HG02623 (cell line): ENCODE results near the gene SMARCE1.
A peak's percentile ranks its signal among the peaks of the same experiment; 100 is the strongest.

Experiments used
- ATAC-seq: cut with Tn5 transposase; IDR thresholded peaks from one replicate; pipeline ENCODE4 v1.9.1; 2021; ENCODE audit warnings: moderate library complexity; ENCODE audit not compliant: unreplicated experiment

Gene SMARCE1

DNA sequence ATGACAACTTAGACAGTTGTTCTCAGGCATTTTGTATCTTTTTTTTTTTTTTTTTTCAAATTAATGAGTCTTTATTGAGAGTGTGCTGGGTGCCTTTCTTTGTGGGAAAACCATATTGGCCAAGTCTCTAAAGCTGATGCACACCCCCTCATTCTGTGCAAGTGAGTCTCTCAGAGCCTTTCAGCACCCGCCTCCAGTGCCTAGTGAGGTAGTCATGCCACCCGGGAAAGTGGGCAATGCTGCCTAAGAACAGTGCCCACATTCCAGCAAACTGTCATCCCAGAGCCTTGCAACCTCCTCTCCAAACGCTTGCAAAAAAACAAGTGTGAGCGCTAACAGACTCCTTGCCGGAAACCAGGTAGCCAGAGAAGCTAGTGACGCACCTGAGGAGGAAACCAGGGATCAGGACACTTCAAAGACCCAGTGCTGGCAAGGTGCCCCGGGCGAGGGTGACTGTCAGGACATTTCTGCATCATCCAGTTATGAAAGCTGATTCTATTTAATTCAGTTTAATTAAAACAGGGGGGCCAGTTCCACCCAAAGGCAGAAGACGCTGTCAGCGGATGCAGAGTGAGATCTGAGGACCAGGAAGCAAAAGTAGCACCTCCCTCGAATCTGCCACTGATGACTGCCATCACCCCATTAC, 34.9 kb downstream of the SMARCE1 start:
- ATAC-seq, result no peak

DNA sequence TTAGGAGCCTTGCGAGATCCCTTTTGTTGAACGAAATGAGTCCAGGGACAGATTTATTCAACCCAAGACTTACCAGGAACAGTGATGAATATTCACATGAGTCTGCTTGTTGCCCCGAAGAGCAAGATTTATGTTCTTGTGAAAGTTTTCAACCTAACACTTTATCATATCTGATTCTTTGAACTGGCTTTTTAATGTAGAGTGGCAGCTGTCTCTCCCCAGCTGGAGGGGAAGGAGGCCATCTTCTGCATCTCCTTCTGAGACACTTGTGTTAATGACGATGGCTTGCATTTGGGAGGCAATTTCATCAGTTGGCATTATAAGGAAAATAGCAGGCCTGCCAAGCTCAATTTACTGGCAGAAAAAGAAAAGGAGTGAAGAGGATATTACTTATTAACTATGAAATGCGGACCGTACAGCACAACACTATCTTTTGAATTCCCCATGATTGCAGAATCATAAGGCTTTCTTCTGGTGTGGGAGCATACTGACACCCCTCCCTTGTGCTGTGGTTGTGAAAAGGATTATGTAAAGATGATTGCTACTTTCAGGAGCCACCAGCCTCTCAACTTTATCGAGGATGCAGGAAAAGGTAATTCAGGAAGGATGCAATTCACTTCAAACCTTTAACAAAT, 35.7 kb downstream of the SMARCE1 start:
- ATAC-seq, result no peak

DNA sequence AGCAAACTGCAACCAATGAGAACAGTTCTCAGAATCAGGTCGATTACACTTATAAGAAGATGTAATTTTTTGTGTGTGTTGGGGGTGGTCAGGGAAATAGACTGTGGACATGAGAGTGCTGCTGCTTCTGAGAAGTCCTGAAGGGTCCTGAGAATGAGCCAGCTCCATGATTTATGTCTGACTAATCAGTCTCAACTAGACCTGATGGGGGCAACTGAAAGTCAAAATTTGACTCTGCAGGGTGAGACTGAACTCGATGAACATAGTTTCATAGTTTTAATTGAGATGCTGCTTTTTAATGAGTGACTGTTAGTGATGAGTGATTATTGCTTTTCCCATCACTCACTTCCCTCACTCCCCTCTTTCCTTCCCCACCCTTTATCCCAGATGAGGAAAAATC, 37.3 kb downstream of the SMARCE1 start:
- no peak for ATAC-seq

DNA sequence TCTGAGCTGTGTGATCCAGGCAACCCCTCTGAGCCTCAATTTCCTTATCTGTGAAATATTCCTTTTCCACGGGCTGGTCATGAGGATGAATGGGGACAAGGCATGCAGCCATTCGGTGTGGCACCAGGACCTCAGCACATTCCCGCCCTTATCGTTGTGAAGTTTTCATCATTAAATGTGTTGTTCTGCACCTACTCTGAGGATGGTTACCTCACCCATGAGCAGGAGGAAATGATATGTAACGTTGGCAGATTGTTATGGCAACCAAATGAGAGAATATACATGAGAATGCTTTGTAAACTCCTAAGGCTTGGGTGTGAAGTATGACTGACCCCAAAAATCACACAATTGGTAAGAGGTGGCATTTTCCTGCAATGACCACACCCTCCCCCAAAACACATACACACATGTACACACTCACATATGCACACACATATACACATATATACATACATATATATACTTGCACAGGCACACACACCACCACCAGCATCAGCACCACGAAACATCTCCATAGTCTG, 39.5 kb downstream of the SMARCE1 start:
- ATAC-seq, result no peak

DNA sequence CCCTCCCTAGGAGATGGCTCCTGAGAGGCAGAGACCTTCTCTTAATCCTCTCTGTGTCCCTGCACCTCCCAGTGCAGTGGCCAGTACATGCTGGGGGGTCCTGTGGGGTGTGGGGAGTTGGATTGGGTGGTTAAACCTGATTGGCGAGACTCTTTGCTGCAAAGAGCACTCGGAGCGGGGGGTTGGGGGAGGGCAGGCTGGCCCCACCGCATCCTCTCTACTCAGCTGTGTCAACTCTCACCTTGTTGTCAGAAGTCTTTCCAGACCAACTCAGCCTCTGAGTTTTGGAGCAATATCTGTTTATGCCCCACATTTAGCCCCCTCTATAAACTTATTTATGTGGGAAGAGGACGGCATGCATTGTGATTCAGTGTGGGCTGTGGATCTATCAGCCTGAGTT, 40.0 kb downstream of the SMARCE1 start:
- no peak for ATAC-seq

DNA sequence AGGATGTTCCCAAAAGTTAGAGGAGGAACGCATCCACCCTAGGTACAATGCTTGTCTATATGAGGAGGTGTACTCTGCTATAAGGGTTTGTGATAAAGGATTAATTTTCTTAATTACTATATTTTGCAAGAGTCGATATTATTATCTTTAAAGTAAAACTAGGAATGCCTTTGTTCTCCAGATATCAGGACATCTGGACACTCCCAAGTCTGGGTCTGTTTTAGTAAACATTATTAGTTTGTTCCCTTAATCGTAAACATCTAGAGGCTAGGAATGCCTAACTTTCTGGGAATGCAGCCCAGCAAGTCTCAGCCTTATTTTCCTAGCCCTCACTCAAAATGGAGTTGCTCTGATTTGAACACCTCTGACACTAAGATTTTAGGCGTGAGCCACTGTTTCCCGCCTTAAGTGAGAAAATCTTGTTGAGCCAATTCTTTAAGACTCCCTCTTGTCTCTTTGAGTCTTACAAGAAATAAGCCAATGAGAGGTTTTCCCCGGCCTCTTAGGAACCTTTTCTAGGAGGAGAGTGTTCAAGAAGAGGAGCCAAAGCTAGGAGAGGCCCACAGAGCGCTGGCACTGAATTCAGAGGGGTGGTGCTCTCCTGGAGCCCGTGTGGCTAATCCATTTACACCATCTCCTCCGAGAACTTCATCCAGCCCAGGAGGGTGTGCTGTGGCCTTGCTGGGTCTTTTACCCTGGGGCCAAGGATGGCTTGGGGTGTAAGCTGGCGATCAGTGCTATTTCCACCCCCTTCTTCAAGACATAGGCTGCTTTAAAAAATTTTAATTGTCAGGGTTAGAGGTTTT, 40.9 kb downstream of the SMARCE1 start:
- no peak for ATAC-seq

DNA sequence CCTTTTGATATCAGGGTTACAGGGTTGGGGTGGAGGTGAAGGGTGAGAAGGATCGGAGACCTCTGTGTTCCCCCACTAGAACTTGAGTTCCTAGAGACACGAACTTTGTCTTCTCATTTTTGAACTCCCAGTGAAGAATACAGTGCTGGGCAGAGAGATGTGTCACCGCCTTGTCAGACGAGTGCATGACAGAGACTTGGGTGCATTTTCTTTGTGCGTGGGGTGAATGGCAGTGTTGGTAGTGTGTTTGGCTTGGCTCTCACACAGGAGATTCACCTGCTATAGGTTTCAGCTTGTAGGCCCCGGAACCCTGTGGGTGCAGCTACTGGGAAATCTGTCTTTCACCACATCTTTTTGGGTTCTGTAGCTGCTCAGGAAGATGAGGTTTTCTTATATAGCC, 42.3 kb downstream of the SMARCE1 start:
- ATAC-seq, result no peak

DNA sequence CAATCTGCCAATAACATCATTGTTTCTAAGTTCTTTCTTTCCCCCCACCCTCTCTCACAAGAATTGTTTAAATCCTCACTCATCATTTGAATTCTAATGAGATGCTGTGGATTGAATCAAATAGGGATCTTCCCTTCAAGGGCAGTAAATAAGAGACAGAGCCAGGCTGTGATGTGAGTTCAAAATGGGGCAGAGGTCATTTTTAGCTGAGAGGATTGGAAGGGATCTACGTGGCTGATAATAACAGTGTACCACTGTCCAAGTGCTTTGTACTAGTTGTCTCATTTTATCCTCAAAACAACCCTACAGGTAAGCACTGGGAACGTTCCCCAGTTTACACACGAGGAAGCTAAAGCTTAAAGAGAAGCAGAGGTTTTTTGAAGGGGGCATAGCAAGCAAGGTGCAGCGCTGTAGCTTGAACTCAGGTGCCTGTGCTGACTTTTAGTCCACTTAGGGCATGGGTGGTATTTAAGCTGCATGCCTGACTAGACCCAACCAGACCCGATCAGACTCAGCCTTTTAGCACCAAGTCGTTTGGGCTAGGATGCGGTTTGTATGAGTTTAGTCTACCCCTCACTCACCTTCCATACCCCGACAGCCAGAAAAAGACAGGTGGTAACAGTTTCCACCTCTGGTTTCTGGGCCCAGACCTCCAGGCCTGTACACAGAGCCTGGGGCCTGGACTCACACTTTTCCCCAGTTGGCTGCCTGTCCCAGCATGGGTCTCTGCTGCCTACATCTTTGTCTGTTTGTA, 43.1 kb downstream of the SMARCE1 start:
- ATAC-seq, result no peak

DNA sequence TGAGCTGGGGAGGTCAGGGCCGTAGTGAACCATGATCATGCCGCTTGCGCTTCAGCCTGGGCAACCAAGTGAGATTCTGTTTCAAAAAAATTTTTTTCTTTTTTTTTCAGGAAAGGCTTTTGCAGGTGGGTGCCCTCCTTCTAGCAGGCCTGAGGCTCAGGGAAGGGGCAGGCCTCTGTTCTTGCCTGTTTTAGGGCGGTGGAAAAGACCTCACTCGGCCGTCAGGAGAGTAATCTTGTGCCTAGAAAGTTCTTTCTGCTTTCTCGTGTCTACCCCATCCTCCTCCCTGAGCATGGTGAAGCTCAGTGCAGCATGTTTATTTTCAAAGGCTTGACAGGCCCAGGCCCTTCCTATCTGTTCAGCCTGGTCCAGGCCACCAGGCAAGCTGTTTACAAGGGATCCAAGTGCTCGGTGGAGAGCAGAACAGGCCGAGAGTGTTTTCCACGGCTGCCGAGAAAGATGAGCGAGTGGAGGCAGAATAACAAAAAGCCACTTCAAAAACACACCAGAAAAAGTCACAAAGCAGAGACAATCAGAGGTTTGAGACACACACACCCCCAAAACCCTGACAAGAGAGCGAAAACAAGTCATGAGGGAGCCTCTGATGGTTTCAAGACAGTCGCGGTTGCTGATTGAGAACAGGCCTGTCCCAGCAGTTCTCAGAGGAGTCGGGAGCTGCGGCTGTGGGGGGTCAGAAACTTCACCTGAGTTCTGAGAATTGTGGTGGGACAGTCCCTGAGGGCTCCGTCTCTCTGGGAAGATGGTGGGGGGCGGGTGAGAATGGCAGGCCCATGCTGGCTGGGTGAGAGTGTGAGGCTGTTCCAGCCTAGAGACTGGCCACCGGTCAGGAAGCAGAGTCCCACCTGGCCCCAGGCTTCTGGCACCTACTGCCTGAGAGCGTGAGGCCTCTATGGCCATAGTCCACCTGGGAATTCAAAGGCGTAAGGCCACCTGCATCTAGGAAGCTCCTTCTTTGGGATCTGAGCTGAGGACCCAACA, 44.9 kb downstream of the SMARCE1 start:
- ATAC-seq, result no peak

DNA sequence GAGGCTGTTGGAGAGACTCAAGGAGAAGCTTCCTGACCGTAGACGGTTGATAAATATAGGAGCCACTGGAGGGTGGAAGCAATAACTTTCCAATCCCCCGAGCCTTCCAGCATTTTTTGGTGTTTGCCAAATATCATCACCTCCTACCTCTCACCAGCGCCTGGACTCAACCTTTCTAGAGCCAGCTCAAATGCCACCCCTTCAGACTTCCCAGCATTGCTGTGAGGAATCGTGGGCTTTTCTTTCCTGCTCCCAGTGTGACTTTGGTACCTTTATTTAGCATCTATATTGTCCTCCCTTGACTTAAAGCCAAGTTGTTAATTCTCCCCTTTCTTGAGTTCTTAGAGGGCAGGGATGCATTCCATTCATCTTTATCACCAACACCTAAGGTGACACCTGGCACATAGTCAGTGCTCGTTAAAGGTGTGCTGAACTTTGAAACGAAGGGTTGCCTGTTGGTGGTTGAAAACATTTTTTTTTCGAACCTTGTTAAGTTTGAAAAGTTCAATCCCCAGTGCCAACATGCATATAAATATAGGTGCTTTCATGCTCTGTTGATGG, 47.1 kb downstream of the SMARCE1 start:
- ATAC-seq, result no peak

DNA sequence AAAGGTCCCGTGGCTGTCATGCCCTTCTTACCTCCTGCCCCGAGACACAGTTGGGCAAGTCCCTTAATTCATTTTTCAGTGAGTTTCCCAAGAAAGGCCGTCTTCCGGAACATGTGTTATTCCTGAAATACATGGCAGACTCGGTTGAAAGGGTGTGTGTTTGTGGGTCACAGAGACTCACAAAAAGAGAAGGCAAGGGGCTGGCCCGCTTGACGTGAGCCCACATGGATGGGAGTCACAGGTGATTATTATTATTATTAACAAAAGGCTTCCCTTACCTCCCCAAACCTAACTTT, 48.2 kb downstream of the SMARCE1 start:
- ATAC-seq, result no peak

DNA sequence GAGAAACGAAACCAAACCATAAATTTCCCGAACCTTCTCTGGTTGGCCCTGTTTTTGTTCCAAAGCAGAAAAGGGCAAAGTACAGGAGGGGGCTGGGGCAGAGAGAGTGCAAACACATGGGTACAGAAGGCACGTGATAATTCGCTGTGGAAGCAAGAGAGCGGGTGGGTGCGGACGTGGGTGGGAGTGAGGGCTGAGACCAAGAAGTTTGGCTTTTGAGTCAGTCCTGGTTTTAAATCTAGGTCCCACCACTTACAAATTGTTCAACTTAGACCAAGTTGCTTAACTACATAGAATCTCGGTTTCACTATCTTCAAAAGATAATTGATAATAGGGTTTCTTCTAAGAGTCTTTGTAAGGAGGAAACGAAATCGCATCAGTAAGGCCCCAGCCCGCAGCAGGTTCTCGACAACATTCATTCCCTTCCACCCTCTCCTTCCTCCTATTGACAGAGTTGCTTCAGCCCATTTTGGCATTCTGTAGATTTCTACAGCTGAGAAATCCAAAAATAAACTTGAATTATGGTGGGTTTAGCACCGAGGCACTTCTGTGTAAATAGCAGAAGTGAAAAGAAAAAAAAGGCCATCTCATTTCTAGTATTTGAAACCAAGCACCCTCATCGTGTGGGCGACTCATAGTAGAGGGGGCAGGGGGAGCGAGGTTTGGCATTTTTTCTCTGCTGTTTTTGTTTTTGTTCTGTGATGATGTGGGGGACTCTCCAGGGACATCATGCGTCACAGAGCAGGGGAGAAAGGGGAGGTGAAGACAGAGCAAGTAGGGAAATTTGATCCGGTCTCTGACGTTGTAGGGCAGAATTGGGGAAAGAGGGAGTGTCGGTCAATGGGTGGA, 48.8 kb downstream of the SMARCE1 start:
- ATAC-seq, result peak; percentile 58

DNA sequence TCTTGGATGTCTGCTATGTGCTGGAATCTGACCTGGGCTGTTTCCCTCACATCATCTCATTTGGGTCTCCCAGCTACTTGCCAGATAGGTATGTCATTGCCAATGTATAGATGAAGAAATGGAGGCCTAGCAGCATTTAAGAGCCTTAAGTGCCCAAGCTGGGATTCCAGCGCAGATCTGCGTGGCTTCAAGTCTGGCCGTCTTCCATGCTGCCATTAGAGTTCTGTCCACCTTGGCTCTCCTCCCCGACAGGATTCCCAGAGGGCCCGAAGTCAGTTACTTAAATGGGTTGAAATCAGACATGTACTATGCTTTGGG, 49.4 kb downstream of the SMARCE1 start:
- no peak for ATAC-seq

DNA sequence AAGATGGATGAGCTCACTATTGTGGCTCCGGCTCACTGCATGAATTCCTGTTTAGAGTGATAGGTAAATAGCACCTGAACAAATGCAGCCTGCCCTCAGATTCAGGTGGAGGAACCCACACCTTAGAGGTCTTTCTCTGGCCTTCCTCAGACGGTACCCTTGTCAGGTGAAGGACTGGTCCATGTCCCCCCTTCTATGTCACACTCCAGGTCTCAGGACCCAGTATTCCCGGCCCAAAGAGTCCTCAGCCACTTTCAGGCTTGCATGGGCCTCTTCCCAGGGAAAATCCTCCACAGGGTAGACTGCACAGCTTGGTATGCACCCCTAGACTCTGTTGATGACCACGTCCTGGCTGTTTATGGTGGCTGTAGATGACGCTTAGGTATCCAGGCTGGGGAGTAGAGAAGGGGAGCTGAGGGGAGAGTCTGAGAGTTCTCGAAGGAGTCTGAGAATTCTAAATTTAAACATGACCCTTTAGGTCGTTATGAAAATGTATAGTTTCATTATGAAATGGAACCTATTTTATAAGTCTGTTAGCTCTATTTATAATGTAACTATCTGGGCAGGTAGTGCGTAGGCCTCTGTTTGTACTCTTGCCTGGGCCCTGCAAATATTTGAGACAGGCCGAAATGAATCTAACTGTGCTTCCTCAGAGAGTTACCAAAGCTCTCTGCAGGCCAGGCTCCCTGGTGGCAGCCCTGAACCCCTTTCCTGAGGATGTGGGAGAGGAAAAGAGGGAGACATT, 49.9 kb downstream of the SMARCE1 start:
- ATAC-seq, result no peak

DNA sequence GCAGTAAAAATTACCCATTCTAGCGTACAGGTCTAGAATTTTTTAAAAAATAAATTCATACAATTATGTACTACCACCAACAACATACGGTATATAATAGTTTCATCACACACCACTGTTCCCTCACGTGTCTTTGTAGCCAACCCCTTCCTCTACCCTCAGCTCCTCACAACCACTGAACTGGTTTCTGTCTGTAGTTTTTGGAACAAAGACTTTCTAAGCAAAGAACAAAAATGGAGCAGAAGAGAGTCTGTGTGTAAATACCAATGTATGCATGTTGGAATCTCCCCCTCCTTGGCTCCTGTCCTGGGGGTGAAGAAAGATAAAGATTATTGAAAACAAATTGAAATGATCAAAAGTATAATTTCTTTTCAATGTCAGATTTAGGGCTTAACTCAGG, 50.5 kb downstream of the SMARCE1 start:
- ATAC-seq, result no peak

DNA sequence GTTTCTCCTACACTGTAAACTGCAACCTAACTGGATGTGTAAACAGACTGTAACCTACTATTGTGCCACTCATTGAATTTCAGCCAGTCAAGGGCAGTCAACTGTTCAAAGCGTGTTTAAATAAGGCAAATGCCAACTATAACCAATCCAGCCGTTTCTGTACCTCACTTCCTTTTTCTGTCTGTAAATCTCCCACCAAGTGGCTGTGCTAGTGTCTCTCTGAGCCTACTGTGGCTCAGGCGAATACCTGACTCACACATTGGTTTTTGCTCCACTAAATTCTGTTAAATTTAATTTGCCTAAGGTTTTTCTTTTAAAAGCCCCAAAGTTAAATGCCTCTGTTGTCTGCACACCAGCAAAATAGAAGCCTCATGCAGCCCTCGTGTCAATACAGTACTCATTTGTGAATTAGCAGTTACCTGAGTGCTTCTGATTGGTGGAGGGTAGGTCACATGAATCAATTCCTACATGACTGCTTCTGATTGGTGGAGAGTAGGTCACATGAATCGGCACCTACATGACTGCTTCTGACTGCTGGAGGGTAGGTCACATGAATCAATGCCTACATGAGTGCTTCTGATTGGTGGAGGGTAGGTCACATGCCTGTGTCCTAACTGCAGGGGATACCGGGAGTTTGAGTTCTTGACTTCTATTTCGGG, 51.2 kb downstream of the SMARCE1 start:
- no peak for ATAC-seq

DNA sequence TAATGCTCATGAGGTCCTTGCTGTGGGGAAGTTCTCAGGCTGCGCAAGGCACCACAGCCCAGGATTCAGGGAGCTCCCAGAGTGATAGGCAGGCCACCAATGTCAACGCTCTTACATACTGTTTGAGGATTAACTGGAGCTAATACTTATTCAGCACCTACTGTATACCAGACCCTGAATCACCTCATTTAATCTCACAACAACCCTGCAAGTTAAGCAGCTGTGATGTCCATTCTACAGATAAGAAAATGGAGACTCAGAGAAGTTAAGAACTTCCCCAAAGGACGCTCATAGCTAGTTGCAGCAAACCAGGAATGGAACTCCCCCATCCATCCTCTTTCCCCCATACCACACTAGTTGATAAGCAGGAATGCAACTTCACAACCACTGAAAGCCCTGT, 56.9 kb downstream of the SMARCE1 start:
- no peak for ATAC-seq

DNA sequence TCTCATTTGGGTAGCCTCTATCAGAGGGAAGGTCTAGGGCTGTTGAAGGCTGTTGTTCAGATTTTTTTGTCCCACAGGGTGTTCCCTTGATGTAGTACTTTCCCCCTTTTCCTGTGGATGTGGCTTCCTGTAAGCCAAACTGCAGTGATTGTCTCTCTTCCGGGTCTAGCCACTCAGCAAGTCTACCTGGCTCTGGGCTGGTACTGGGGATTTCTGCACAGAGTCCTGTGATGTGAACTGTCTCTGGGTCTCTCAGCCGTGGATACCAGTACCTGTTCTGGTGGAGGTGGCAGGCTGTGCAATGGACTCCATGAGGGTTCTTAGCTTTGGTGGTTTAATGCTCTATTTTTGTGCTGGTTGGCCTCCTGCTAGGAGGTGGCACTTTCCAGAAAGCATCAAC, 59.1 kb downstream of the SMARCE1 start:
- ATAC-seq, result no peak
